Stimulated activated CD8-positive, alpha-beta memory T cell treated with anti-CD3 and anti-CD28 coated beads, Interleukin-12 subunit alpha, Interleukin-12 subunit beta, amount 100 ng/mL, for 24 hours (primary cell): ENCODE measurements around the gene C11orf86.
"Not testable (repeated sequence)": the region's sequence is repeated elsewhere in the genome, so short reads cannot be mapped to it uniquely, and the experiment has no call there.

Source experiments
- DNase-seq: peaks from one replicate; pipeline ENCODE4 v3.0.0-alpha.2; 2020; ENCODE audit errors: extremely low read depth

Gene C11orf86

GRCh38 chr11:66989360-66989759 is 14.3 kb downstream of the C11orf86 start:
- not testable (repeated sequence) for DNase-seq

- DNase-seq, result no peak
These were observed 16.9 kb downstream of the C11orf86 start for GRCh38 chr11:66992041-66992440.

GRCh38 chr11:66996609-66997273 is 21.6 kb downstream of the C11orf86 start:
- no peak for DNase-seq

GRCh38 chr11:66999555-66999954 is 24.5 kb downstream of the C11orf86 start:
- no peak for DNase-seq

- DNase-seq, result no peak
These were observed 26.2 kb downstream of the C11orf86 start for GRCh38 chr11:67001332-67001731.

- no peak for DNase-seq
These were observed 27.3 kb downstream of the C11orf86 start for GRCh38 chr11:67002297-67002913.

GRCh38 chr11:67002921-67003411 is 27.9 kb downstream of the C11orf86 start:
- DNase-seq, result no peak

- DNase-seq, result not testable (repeated sequence)
These were observed 30.1 kb downstream of the C11orf86 start for GRCh38 chr11:67005200-67005599.

- DNase-seq, result no peak
These were observed 31.2 kb downstream of the C11orf86 start for GRCh38 chr11:67006029-67006884.

- DNase-seq, result no peak
These were observed 32.0 kb downstream of the C11orf86 start for GRCh38 chr11:67007126-67007525.

- no peak for DNase-seq
These were observed 35.3 kb downstream of the C11orf86 start for GRCh38 chr11:67010296-67010905.

GRCh38 chr11:67013511-67014045 is 38.5 kb downstream of the C11orf86 start:
- DNase-seq, result no peak

GRCh38 chr11:67014343-67014742 is 39.2 kb downstream of the C11orf86 start:
- no peak for DNase-seq

GRCh38 chr11:67015048-67015447 is 39.9 kb downstream of the C11orf86 start:
- DNase-seq, result no peak

GRCh38 chr11:67016550-67016949 is 41.4 kb downstream of the C11orf86 start:
- no peak for DNase-seq

- no peak for DNase-seq
These were observed 45.8 kb downstream of the C11orf86 start for GRCh38 chr11:67020949-67021348.

- no peak for DNase-seq
These were observed 47.3 kb downstream of the C11orf86 start for GRCh38 chr11:67022341-67022933.

GRCh38 chr11:67022961-67023956 is 48.2 kb downstream of the C11orf86 start, which contains the start of gene SYT12:
Gene SYT12, plus strand, starts transcription at chr11:67023134. Its CDS starts 7,011 bp downstream, at chr11:67030145.
- DNase-seq, result no peak

- no peak for DNase-seq
These were observed 48.9 kb downstream of the C11orf86 start for GRCh38 chr11:67023957-67024353.

- DNase-seq, result no peak
These were observed 49.3 kb downstream of the C11orf86 start for GRCh38 chr11:67024410-67024809.
